Endothelial cell (in vitro differentiated cells): Measurements from ENCODE around the gene HCFC2. TPM values are rescaled to one million over a fixed set of nuclear protein-coding genes. Genes with fewer than 3 reads are reported as not detected.

ENCODE experiments used
- DNase-seq: peaks from one replicate; pipeline ENCODE4 v3.0.0; 2021; ENCODE audit warnings: low spot score
- H3K27ac Mint-ChIP-seq: one replicate; pipeline ENCODE4 v1.8.0; 2021; ENCODE audit warnings: mixed read lengths, inconsistent platforms; ENCODE audit not compliant: unreplicated experiment
- H3K27me3 Mint-ChIP-seq: one replicate; pipeline ENCODE4 v1.8.0; 2021; ENCODE audit warnings: mild to moderate bottlenecking, moderate library complexity, mixed read lengths, inconsistent platforms; ENCODE audit not compliant: unreplicated experiment
- H3K36me3 Mint-ChIP-seq: one replicate; pipeline ENCODE4 v1.8.0; 2021; ENCODE audit warnings: mild to moderate bottlenecking, low read depth, mixed read lengths, inconsistent platforms; ENCODE audit not compliant: unreplicated experiment
- H3K4me1 Mint-ChIP-seq: one replicate; pipeline ENCODE4 v1.8.0; 2021; ENCODE audit warnings: mild to moderate bottlenecking, mixed read lengths, inconsistent platforms; ENCODE audit not compliant: unreplicated experiment
- H3K4me3 Mint-ChIP-seq: one replicate; pipeline ENCODE4 v1.8.0; 2021; ENCODE audit warnings: mild to moderate bottlenecking, mixed read lengths, inconsistent platforms; ENCODE audit not compliant: unreplicated experiment
- H3K9me3 Mint-ChIP-seq: one replicate; pipeline ENCODE4 v1.8.0; 2021; ENCODE audit warnings: mixed read lengths, inconsistent platforms; ENCODE audit not compliant: unreplicated experiment
- total RNA-seq: library from RNA; stranded (reverse); fragmentation: NEBNext Ultra II Directional; extraction: Animal tissue kit (Norgen Biotek cat#: 25700); gene quantifications from one replicate; pipeline ENCODE4 v1.2.1, GENCODE V29; 2021; ENCODE audit not compliant: unreplicated experiment
- TF ChIP-seq, protein P1 (sequence below): fragments of 200-600 bp; sonication (generic); IDR thresholded peaks from one replicate; pipeline ENCODE4 v1.5.0; 2021; ENCODE audit warnings: antibody characterized with exemption; ENCODE audit not compliant: unreplicated experiment

Gene HCFC2
- total RNA-seq, 1 donor from 2014 or later: 13.3 TPM

DNA sequence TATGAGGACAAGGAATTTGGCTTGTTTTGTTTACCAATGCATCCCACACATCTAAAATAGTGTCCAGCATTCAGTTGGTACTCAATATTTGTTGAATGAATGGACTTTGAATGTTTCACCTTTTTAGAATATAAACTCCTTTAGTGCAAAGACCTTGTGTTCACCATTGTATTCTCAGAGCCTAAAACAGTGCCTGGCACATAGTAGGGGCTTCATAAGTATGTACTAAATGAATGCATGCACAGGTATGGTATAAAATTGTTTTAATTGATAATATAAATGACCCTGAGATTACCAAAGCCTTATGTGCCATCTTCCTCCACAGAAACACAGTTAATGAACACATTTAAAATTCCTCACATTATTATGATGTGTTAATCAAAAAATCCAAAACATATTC, 78.7 kb downstream of the HCFC2 start:
- peaks cover 9% of the 10 kb centered on the region for H3K4me1 Mint-ChIP-seq
- DNase-seq: no peak
- H3K9me3 Mint-ChIP-seq: no peaks in the 10 kb centered on the region
- H3K27me3 Mint-ChIP-seq: peaks cover 7% of the 10 kb centered on the region
- no peak overlapping the region for H3K27ac Mint-ChIP-seq
- TF ChIP-seq, protein P1, sequence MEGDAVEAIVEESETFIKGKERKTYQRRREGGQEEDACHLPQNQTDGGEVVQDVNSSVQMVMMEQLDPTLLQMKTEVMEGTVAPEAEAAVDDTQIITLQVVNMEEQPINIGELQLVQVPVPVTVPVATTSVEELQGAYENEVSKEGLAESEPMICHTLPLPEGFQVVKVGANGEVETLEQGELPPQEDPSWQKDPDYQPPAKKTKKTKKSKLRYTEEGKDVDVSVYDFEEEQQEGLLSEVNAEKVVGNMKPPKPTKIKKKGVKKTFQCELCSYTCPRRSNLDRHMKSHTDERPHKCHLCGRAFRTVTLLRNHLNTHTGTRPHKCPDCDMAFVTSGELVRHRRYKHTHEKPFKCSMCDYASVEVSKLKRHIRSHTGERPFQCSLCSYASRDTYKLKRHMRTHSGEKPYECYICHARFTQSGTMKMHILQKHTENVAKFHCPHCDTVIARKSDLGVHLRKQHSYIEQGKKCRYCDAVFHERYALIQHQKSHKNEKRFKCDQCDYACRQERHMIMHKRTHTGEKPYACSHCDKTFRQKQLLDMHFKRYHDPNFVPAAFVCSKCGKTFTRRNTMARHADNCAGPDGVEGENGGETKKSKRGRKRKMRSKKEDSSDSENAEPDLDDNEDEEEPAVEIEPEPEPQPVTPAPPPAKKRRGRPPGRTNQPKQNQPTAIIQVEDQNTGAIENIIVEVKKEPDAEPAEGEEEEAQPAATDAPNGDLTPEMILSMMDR: no peak
- no peaks in the 10 kb centered on the region for H3K36me3 Mint-ChIP-seq
- no peak overlapping the region for H3K4me3 Mint-ChIP-seq

DNA sequence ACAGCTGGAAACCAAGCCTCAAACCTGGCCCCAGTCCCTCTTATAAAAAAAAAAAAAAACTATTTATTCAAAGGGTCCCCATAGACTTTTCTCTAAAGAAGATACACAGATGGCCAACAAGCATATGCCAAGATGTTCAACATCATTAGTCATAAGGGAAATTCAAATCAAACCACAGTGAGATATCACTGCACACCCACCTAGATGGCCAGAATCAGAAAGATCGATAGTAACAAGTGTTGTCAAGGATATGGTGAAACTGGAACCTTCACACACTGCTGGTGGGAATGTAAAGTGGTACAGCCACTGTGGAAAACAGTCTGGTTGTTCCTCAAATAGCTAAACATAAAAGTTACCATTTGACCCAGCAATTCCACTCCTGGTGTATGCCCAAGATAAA, 79.6 kb downstream of the HCFC2 start:
- H3K4me1 Mint-ChIP-seq: peaks cover 5% of the 10 kb centered on the region
- H3K4me3 Mint-ChIP-seq: no peak overlapping the region
- TF ChIP-seq, protein P1: no peak
- DNase-seq: no peak
- H3K9me3 Mint-ChIP-seq: no peaks in the 10 kb centered on the region
- peaks cover 5% of the 10 kb centered on the region for H3K27me3 Mint-ChIP-seq
- H3K36me3 Mint-ChIP-seq: no peaks in the 10 kb centered on the region
- H3K27ac Mint-ChIP-seq: no peak overlapping the region

DNA sequence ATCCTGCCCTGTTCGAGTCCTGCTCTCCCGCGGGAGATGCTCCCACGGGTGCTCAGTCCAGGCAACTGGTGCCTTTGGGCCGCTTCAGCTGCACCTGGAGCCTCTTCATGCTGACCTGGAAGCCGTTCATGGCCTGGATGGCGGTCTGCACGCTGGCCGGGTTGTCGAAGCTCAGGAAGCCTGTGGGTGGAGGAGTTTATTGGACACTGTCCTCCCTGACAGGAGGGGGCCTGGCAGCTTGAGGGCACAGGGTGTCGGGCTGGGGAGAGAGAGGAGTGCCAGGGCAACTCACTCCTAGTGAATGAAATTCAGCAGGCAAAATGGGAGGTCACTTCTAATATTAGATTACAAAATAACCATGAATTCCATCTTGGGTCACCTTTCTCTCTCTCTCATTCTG, 83.0 kb downstream of the HCFC2 start:
- no peaks in the 10 kb centered on the region for H3K36me3 Mint-ChIP-seq
- TF ChIP-seq, protein P1: no peak
- no peak for DNase-seq
- no peaks in the 10 kb centered on the region for H3K9me3 Mint-ChIP-seq
- no peak overlapping the region for H3K4me3 Mint-ChIP-seq
- no peak overlapping the region for H3K27ac Mint-ChIP-seq
- H3K4me1 Mint-ChIP-seq: peaks cover 5% of the 10 kb centered on the region
- no peaks in the 10 kb centered on the region for H3K27me3 Mint-ChIP-seq

DNA sequence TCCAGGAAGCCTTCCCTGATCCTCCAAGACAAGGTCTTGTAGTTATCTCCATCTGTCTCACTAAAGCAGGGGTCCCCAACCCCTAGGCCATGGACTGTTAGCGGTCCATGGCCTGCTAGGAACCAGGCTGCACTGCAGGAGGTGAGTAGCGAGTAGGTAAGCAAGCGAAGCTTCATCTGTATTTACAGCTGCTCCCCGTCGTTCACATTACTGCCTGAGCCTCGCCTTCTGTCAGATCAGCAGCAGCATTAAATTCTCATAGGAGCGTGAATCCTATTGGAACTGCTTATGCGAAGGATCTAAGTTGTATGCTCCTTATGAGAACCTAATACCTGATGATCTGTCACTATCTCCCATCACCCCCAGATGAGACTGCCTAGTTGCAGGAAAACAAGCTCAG, 86.1 kb downstream of the HCFC2 start:
- Mint-ChIP-seq H3K9me3 (no peaks in the 10 kb centered on the region), H3K27ac (no peak overlapping the region)
- DNase-seq: no peak

DNA sequence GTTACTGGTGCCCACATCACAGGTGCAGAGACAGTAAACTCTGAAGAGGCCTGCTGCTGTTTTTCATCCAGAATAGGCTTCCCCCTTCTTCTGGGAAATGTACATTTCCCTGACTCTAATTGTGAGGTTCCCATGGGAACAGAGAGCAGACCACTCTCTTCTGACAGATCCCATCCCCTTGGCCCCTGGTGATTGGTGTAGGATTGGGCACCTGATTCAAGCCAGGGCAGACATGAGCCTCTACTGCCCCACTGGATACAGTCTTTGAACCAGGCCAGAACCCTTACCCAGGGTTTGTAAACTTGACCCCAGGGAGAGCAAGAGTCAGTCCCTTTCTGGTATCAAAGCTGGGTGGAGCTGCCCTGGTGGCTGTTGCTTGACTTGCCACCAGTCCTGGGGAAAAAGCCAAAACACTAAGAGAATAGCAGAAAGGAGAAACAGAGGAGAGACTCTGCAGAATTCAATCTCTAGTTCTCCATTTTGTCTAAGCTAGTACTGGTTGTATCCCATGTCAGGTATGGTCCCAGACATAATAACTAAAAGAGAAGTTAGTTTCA, 88.4 kb downstream of the HCFC2 start:
- no peak for DNase-seq
- Mint-ChIP-seq H3K4me3 (no peak overlapping the region), H3K9me3 (no peaks in the 10 kb centered on the region), H3K36me3 (no peaks in the 10 kb centered on the region), H3K27ac (no peak overlapping the region), H3K4me1 (no peaks in the 10 kb centered on the region), H3K27me3 (no peaks in the 10 kb centered on the region)
- TF ChIP-seq, protein P1: no peak

More for the DNA sequence above, 86.1 kb downstream of the HCFC2 start:
- H3K27me3 Mint-ChIP-seq: no peaks in the 10 kb centered on the region
- H3K4me1 Mint-ChIP-seq: no peaks in the 10 kb centered on the region
- TF ChIP-seq, protein P1: no peak
- no peaks in the 10 kb centered on the region for H3K36me3 Mint-ChIP-seq
- H3K4me3 Mint-ChIP-seq: no peak overlapping the region
